ENCODE results near the gene PPL. TPM values are rescaled to one million over a fixed set of nuclear protein-coding genes. Genes with fewer than 3 reads are reported as not detected.

The PPL gene
- total RNA-seq, 4 donors from 2014 or later = 304 to 377 (median 350) TPM

DNA sequence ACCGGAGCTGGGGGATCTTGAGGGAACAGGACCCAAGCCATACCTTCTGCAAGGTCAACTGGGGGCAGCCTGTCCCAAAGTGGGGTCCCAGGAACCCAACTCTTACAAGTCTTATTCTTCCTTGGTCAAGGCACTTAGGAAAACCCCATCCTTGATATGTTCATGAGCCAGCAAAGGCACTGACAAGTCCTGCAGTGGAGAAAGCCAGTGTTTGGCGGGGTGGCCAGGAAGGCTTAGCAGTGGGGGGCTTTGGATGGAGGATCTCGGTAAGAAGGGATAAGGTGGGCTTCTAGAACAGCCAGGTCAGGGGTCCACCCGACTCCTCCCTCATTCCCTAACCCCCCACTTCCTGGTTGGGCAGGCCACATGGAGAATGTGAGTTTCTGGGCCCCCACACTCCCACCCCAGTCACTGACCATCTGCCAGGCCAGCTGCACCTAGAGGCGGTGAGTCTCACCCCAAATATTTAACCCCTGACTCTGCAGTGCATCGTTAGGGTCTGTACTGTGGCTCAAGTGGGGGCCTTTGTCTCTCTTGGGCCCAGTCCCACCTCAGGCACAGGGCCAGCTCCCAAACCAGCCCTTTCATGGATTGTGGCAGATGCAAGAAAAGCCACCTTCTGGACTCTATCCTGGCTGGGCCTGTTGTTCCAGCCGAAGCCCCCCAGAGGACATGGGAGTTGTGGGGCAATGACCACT lies 22.3 kb downstream of the PPL start:
- 86% methylated on average over 5 of the region's 7 CpGs for WGBS
- Histone ChIP-seq H3K4me1 (peaks cover 33% of the 10 kb centered on the region), H3K4me3 (no peak overlapping the region), H3K36me3 (peaks cover 9% of the 10 kb centered on the region), H3K9me3 (no peaks in the 10 kb centered on the region), H3K27ac (peak overlapping the region; percentile 25), H3K27me3 (no peaks in the 10 kb centered on the region)
- no peak for DNase-seq (ENCODE audit: low spot score in 2 of 2)
- TF ChIP-seq POLR2AphosphoS5 (IDR thresholded peaks at IDR 0.05) (no peak), EP300 (IDR thresholded peaks at IDR 0.05) (no peak), POLR2A (IDR thresholded peaks at IDR 0.05) (no peak)
- TF ChIP-seq, protein P1, sequence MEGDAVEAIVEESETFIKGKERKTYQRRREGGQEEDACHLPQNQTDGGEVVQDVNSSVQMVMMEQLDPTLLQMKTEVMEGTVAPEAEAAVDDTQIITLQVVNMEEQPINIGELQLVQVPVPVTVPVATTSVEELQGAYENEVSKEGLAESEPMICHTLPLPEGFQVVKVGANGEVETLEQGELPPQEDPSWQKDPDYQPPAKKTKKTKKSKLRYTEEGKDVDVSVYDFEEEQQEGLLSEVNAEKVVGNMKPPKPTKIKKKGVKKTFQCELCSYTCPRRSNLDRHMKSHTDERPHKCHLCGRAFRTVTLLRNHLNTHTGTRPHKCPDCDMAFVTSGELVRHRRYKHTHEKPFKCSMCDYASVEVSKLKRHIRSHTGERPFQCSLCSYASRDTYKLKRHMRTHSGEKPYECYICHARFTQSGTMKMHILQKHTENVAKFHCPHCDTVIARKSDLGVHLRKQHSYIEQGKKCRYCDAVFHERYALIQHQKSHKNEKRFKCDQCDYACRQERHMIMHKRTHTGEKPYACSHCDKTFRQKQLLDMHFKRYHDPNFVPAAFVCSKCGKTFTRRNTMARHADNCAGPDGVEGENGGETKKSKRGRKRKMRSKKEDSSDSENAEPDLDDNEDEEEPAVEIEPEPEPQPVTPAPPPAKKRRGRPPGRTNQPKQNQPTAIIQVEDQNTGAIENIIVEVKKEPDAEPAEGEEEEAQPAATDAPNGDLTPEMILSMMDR (IDR thresholded peaks at IDR 0.05) = no peak

DNA sequence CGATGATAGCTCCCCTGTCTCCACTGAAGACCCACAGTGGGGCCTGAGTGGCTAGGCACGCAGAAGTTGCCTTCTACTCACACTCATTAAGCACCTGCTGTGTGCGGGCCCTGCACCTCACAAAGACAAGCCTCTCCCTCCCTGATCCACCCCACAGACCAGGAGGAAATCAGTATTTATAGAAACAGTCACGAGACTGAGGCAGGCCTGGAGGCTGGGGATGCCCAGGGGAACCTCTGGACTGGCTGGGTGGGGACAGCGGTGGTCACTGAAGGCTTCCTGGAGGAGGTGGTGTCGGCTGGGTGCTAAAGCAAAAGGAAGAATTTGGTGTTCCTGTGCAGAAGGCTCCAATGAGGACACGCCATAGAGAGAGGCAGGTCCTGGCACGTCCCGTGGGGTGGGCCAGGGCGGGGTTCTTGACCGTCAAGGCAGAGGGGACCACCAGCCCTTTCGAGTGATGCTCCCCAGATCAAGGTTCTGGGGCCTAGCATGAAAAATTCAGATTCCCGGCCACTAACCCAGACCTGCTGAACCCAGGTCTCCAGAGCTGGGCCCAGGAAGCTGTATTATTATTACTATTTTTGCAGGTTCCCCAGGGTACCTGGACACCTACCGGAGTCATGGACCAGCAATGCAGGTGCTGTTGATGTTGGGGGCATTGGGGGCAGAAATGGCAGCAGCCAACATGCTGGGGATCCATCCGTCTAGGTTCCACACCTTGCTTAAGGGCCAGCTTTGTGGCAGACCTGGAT lies 23.0 kb downstream of the PPL start:
- TF ChIP-seq EP300 (IDR thresholded peaks at IDR 0.05) (no peak), POLR2A (IDR thresholded peaks at IDR 0.05) (no peak), POLR2AphosphoS5 (IDR thresholded peaks at IDR 0.05) (no peak)
- TF ChIP-seq, protein P1 (IDR thresholded peaks at IDR 0.05) = no peak
- Histone ChIP-seq H3K9me3 (no peaks in the 10 kb centered on the region), H3K36me3 (peaks cover 11% of the 10 kb centered on the region), H3K4me1 (peaks cover 26% of the 10 kb centered on the region), H3K27me3 (no peaks in the 10 kb centered on the region), H3K27ac (peak overlapping the region; percentile 25), H3K4me3 (no peak overlapping the region)
- WGBS = 86% methylated on average over 15 of the region's 15 CpGs
- DNase-seq (ENCODE audit: low spot score in 2 of 2) = no peak

DNA sequence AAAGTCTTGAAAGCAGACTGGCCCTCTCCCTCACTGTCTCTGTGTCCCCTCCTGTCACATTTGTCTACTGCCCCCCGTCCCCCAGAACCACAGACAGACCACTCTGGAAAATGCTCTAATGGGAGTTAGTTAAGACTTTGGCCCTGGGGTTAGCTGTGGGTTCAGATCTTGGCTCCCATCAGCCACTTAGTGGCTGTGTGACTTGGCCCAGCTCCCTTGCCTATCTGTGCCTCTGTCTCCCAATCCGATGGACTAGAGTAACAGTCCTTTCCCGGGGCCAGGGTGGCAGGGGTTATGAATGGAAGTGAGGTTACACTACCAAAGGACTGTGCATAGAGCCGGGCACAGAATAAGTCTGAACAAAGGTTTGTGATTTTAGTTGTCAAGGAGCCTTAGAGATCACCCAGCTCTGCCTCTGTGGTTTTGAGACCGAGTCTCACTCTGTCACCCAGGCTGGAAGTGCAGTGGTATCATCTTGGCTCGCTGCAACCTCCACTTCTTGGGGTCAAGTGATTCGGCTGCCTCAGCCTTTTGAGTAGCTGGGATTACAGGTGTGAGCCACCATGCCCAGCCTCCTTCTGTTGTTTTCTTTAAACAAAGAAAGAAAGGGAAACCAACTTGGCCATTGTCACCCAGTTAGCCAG lies 23.7 kb downstream of the PPL start:
- WGBS = 77% methylated on average over 7 of the region's 7 CpGs
- DNase-seq (ENCODE audit: low spot score in 2 of 2) = no peak

DNA sequence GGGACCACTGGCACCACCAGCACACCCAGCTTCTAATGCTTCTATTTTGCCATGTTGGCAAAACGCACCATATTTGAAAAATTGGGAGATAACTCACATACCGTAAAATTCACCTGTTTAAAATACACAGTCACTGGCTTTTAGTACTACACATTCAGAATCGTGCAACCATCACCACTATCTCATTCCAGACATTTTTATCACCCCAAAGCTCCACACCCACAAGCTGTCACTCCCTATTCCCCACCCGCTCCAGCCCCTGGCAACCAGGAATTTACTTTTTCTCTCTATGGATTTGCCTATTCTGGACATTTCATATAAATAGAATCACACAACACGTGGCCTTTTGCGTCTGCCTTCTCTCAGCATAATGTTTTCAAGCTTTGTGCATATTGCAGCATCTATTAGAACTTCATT lies 25.0 kb downstream of the PPL start:
- WGBS = 57% methylated on average over 6 of the region's 6 CpGs

More for the DNA sequence above, 23.7 kb downstream of the PPL start:
- Histone ChIP-seq H3K9me3 (no peaks in the 10 kb centered on the region), H3K27me3 (no peaks in the 10 kb centered on the region), H3K4me3 (no peak overlapping the region), H3K36me3 (peaks cover 17% of the 10 kb centered on the region), H3K27ac (no peak overlapping the region), H3K4me1 (peaks cover 19% of the 10 kb centered on the region)
- TF ChIP-seq POLR2A (IDR thresholded peaks at IDR 0.05) (no peak), POLR2AphosphoS5 (IDR thresholded peaks at IDR 0.05) (no peak), EP300 (IDR thresholded peaks at IDR 0.05) (no peak)
- TF ChIP-seq, protein P1 (IDR thresholded peaks at IDR 0.05) = no peak

DNA sequence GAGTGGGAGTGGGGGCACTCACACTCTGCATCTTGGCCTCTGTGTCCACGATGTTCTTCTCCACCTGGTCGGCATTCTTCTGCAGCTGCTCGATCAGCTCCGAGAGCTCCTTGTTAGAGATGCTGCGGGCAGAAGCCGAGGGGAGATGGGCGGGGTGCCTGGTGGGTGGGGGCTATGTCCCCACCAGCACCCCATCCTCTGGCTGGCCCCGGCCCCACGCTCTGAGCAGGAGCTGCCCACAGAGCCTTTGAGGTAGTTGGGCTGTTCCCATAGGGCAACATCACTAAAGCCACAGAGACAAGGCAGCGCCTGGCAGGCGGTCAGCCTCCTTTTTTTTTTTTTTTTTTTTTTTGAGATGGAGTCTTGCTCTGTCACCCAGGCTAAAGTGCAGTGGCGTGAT lies 26.1 kb downstream of the PPL start:
- no peaks in the 10 kb centered on the region for H3K9me3 ChIP-seq
- no peak for DNase-seq (ENCODE audit: low spot score in 2 of 2)

More for the DNA sequence above, 25.0 kb downstream of the PPL start:
- Histone ChIP-seq H3K4me1 (peaks cover 10% of the 10 kb centered on the region), H3K27ac (no peak overlapping the region), H3K4me3 (no peak overlapping the region), H3K9me3 (no peaks in the 10 kb centered on the region), H3K36me3 (peaks cover 17% of the 10 kb centered on the region), H3K27me3 (no peaks in the 10 kb centered on the region)
- TF ChIP-seq POLR2AphosphoS5 (IDR thresholded peaks at IDR 0.05) = peak in 1 of 3 donors; percentile 16
- no peak for TF ChIP-seq POLR2A (IDR thresholded peaks at IDR 0.05)
- no peak for DNase-seq (ENCODE audit: low spot score in 2 of 2)

More for the DNA sequence above, 26.1 kb downstream of the PPL start:
- no peak overlapping the region for H3K4me3 ChIP-seq
- TF ChIP-seq, protein P1 (IDR thresholded peaks at IDR 0.05) = no peak
- no peak for TF ChIP-seq EP300 (IDR thresholded peaks at IDR 0.05)
- TF ChIP-seq POLR2A (IDR thresholded peaks at IDR 0.05) = no peak
- no peak for TF ChIP-seq POLR2AphosphoS5 (IDR thresholded peaks at IDR 0.05)
- WGBS = 87% methylated on average over 12 of the region's 12 CpGs
- H3K27ac ChIP-seq = no peak overlapping the region
- H3K4me1 ChIP-seq = peaks cover 3% of the 10 kb centered on the region
- H3K36me3 ChIP-seq = peaks cover 17% of the 10 kb centered on the region
- no peaks in the 10 kb centered on the region for H3K27me3 ChIP-seq

All from suprapubic skin (tissue), 4 donors.